A549 treated with DMSO at 1 μM for 4 hours (cell line): ENCODE measurements around the gene LIPK. TPM values are rescaled to one million over a fixed set of nuclear protein-coding genes. Genes with fewer than 3 reads are reported as not detected.

Experiments used
- total RNA-seq: library from RNA; stranded (reverse); fragments of 200-300 nt; extraction: Qiagen RNA extraction; gene quantifications from 5 replicates; pipeline ENCODE4 v1.2.3, GENCODE V29; 2022; ENCODE audit warnings: low read depth

Gene LIPK, protein sequence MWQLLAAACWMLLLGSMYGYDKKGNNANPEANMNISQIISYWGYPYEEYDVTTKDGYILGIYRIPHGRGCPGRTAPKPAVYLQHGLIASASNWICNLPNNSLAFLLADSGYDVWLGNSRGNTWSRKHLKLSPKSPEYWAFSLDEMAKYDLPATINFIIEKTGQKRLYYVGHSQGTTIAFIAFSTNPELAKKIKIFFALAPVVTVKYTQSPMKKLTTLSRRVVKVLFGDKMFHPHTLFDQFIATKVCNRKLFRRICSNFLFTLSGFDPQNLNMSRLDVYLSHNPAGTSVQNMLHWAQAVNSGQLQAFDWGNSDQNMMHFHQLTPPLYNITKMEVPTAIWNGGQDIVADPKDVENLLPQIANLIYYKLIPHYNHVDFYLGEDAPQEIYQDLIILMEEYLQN
- not detected in 5 replicates for total RNA-seq

DNA sequence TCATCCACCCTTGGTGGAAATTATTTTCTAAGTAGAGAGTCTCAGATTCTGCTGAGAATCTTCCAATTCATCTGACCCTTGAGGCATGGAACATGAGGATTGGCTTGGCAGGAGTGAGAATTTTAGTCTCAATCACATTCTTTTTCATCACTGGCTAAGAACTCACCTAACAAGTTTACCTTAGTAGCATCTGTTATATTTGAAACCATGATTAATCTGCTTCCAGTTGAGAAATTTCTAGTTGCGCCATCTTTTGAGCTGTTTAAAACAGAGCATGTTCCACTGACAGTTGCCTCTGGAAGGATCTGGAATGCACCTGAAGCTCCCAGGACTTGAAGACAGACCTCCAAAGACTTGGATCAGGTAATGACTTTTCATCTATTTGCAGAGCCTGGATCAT, at the start of gene LIPK:
TSS of gene LIPK (plus strand) at position 292 of the 400 bp plus-strand sequence. CDS start 18,295 bp downstream, outside the sequence.

DNA sequence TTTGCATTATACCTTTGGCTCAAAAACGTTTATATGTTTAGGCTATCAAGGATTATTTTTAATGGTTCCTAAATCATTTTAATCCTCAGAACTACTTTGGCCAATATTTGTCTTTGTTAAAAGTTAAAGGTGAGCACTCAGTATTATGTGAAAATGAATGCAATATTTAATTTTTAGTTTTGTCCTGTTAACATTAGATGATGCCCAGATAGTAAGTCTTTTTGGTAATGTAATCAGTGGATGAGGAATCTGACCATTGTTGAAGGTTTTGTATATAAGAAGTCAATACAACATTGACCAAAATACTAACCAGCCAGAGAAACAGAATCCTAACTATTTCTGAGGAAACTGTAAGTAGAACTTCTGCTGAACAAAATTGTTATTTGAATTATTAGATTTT, 41.9 kb upstream of the LIPK start, which contains the start of gene LIPF:
TSS of gene LIPF (plus strand) at position 301 of the 400 bp plus-strand sequence. CDS start 2,856 bp downstream, outside the sequence.

GRCh38 chr10:88759366-88760101, 53.5 kb downstream of the LIPK start, which contains the start of gene LIPN:
Gene LIPN (plus strand): TSS chr10:88760020. CDS start chr10:88761406, 1,386 bp downstream.

Other genes starting within 250 kb of the LIPK start
- gene RNLS, start 122.9 kb upstream of the LIPK start, total RNA-seq = 7.5 to 10.0 TPM (median 8.3 TPM) in 5 replicates
- gene LIPJ, start 119.5 kb upstream of the LIPK start, total RNA-seq = not detected in 5 replicates
- gene LIPF, start 41.8 kb upstream of the LIPK start, total RNA-seq = not detected in 5 replicates
- not detected in 5 replicates for gene LIPN, start 53.8 kb downstream of the LIPK start, total RNA-seq
- gene LIPM, start 96.5 kb downstream of the LIPK start, total RNA-seq = not detected in 5 replicates
- gene ANKRD22, start 145.6 kb downstream of the LIPK start, total RNA-seq = 0.41 to 0.63 TPM (median 0.48 TPM) in 5 replicates
- gene STAMBPL1, start 174.0 kb downstream of the LIPK start, total RNA-seq = 32.7 to 42.8 TPM (median 35.6 TPM) in 5 replicates
- 17.1 to 22.0 TPM (median 19.1 TPM) in 5 replicates for gene ACTA2, start 246.5 kb downstream of the LIPK start, total RNA-seq